Effector CD4-positive, alpha-beta T cell (primary cell): ENCODE results near the gene ZNF264.
"Not testable (repeated sequence)": the region's sequence is repeated elsewhere in the genome, so short reads cannot be mapped to it uniquely, and the experiment has no call there.

Experiments
- DNase-seq: peaks from one replicate; pipeline ENCODE4 v3.0.0-alpha.2; 2020
- total RNA-seq: gene quantifications from one replicate; lab custom pipeline; 2026; lab: John Stamatoyannopoulos, UW

Gene ZNF264
- 82.7 reads per million, percentile 79 among the genes with 10 or more reads in this experiment for total RNA-seq

DNA sequence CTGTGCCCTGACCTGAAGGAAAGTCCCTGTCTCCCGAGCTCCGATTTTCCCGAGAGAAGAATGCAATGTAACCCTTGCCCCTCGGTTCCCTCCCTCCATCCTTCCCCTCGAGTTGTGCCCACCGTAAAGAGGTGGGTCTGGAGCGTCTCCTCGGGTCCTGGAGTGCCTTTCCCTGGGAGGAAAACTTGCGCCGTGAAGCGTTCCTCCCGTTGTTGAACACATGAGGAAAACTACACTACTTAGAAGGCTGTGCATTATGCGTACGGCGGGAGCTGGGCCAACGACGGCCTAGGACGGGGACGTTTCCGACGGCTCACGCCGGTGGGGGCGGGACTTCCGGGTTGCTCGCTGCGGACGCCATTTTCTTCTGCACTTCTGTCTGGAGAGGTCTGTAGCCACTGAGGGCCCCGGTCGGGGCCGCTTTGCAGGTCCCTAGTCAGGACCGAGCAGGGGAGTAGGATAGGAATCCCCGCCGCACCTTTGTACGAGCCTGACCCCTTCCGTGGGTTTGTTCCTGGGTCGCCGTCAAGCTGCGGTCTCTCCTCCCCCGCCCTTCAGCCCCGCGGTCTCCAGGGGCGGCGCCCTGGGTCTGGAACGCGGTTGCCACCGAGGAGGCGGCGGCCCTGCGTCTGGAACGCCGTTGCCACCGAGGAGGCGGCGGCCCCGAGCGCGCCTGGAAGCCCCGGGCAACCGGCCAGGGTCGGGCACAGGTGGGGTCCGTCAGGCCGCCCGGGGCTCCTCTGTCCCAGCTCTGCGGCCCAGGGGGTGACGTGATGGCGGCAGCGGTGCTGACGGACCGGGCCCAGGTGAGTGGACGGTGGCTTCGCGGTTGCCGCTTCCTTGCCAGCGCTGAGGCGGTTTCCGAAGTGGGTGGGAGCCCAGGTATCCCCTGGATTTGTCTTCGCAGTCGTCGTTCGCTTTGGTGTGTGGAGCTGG is at the start of gene ZNF264:
Gene ZNF264 (plus strand): TSS at position 360 of the 936 bp plus-strand sequence. CDS start 414 bp downstream, at position 774.
- peak; percentile 80 for DNase-seq

DNA sequence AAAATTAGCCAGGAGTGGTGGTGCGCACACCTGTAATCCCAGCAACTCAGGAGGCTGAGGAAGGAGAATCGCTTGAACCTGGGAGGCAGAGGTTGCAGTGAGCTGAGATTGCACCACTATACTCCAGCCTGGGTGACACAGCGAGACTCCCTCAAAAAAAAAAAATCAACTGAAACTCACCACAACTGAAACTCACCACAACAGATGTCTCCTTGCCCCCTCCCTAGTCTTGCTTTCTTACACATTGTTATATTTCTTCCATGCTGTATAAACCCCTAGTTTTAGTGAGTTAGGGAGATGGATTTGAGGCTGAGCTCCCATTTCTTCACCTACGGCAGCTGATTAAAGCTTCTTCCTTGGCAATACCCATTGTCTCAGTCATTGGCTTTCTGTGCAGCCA is 49.6 kb upstream of the ZNF264 start:
- DNase-seq: no peak

DNA sequence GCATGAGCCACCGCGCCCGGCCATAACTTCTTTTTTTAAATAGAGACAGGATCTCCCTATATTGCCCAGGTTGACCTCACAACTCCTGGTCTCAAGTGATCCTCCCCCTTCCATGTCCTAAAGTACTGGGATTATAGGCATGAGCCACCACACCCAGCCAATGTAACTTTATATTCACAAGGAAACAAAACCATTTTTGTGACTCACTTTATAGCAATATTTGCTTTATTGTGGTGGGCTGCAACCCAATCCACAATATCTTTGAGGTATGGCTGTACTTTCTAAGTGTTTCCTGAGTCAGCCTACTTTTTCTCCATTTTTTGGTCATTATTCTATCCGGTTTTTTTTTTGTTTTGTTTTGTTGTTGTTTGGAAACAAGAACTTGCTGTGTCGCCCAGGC is 38.4 kb upstream of the ZNF264 start:
- no peak for DNase-seq

DNA sequence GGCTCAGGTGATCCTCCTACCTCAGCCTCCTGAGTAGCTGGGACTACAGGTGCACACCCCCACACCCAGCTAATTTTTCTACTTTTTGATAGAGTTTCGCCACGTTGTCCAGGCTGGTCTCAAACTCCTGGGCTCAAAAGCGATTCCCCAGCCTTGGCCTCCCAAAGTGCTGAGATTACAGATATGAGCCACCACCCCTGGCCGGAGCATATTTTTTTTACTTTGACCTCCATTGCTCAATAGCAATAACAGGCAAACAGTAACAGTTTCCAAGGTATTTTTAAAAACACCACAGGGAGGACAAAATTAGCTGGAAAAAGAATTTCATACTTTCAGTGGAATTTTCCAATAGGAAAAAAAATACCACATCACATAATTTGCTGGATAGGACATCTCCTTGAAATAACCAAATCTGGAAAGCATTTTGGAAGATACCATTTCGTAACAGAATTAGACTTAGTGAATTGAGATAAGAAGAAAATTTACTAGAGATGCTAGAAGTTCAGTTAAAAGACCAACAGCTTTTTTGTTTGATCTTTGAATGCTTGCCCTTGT is 29.2 kb upstream of the ZNF264 start:
- no peak for DNase-seq

DNA sequence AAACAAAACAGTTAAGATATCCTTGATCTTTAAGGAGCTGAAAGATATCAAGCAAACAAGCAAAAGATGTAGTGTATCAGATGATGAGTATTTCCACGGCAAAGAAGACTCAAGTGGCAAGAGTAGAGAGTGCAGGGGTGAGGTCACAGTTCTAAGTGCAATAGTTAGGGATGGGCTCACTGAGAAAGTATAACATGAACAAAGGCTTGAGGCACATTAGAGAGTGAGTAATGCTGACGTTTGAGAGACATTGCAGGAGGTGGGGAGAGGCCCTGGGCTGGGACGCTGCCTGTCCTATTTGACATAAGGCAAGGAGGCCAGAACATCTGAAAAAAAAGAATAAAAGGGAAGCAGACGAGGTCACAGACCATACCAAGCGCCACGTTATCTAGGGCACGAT is 25.5 kb upstream of the ZNF264 start:
- no peak for DNase-seq

DNA sequence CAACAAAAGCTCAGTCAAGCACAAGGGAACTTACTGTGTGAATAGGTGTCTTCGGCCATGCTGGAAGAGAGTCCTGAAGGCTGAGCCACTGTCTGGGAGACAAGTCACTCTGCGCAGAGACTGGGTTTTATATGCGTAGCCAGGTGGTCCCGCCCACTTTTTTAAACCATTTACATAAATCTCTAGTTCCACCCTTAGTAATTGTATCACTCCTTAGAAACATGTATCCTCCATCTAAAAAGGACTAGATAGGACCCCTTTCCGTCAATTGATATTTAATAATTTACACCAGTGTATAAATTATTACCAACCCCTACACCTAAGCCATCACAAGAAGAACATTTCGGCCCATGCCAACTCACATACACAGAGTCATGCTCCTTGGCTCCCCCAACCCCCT is 23.9 kb upstream of the ZNF264 start, which contains the start of gene DUXA:
Gene DUXA (minus strand): TSS at position 101 of the 400 bp plus-strand sequence. CDS start 42 bp downstream, at position 59.
- no peak for DNase-seq

DNA sequence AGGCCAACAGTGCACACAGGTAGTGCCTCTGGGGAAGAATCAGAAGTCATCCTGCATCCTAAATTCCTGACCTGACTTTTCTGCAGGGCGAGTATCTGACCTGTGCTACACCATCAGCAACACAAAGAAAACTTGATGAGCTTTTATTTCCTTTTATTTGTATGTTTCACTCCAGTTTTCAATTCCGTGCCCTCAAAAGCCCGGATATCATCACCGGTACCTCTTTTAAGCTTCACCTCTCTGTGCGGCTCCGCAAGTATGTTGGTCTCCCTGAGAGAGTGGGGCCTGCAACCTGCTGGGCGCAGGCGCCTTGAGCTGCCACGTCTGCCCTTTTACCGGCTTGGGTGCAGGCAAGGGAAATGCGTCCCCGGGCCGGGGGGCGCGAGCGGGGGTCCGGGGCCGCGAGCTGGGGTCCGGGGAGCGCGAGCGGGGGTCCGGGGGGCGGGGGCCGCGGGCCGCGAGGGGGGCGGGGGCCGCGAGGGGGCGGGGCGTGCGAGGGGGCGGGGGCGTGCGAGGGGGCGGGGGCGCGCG is 19.7 kb upstream of the ZNF264 start:
- peak; percentile 18 for DNase-seq

DNA sequence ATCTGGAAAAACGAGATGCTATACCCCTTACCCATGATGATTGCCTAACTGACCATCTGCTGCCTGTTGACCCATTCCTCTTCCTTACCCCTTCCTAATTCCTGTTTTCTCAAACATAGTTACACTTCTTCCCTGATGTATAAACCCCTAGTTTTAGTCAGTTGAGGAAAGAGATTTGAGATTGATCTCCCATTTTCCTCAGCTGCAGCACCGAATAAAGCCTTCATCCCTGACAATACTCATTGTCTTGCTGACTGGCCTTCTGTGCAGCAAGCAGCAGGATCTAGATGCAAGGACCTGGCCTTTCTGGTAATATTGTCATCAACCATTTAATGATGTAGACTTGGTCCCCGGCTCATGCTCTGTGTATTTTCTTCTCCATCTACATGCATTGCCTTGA is 999 bp upstream of the ZNF264 start:
- no peak for DNase-seq

DNA sequence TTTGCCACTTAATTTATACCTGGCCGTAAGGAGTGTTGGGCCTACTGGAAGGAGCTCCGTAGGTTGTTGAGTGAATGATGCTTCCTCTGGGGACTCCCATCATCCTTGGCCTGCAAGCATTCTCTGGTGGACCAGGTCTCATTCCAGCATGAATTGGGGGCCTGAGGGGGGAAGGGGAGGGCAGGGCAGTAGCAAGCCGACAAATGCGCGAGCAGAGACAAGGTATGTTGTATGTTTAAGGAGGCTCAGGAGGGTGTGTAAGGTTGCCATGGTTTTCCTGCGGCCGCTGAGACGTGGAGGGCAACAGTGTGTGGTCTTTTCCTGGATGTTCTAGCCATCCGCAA is 749 bp downstream of the ZNF264 start:
- DNase-seq: no peak

DNA sequence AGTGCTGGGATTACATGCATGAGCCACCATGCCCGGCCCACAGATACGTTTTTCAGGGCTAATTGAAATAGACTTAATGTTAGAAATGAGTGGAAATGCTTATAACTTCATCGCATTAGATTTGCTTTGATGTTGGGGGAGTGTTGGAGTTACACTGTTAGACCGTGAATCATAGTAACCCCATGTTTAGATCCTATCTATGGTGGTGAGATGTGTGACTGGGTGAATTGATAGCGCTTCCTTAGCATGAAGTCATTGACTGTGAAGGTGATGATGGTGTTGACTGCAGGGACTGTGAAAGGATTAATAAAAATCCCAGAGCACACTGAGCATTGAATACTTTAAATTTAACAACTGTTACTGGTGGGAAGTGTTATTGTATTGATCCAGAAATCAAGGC is 1.7 kb downstream of the ZNF264 start:
- no peak for DNase-seq

DNA sequence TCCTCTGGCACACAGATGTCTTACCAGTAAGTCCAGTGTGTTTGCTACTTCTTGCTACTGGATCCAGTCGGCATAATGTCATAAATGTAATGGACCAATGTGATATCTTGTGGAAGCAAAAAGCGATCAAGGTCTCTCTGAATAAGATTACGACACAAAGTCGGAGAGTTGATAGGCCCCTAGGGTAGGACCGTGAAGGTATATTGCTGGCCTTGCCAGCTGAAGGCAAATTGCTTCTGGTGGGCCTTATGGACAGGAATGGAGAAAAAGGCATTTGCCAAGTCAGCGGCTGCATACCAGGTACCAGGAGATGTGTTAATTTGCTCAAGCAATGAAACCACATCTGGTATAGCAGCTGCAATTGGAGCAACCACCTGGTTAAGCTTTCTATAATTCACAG is 6.6 kb downstream of the ZNF264 start:
- DNase-seq: not testable (repeated sequence)

DNA sequence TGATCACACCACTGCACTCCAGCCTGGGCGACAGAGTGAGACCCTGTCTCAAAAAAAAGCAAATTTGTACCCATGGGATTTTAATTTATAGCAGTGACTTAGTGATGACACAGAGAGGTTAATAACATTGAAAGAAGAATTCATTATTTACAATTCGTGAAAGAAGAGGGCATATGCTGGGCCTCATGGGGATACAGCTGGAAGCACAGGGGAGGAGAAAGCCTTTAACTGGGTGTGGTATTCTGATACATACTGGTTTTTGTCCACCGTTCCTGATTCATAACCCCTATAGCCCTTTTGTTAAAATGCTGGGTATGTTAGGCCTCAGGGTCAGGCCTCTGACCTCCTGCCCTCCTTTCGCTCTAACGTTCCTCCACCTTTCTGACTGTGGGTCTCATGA is 10.9 kb downstream of the ZNF264 start:
- DNase-seq: no peak

DNA sequence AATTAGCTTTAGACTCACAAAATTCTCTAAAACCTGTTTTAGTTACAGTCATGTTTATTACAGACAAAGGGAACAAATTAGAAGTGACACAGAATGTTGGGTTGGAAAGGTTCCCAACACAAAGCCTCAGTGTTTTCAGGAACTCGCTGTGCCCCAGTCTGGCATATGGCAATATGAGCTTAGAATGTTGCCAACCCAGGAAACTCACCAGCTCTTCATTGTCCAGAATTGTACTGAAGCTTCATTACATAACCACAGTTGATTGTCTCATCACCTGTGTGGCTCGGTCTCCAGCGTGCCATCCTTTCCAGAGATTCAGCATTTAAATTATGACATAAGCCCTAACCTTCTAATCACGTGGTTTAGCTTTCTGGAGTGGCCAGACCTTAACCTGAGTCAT is 19.1 kb downstream of the ZNF264 start:
- no peak for DNase-seq

DNA sequence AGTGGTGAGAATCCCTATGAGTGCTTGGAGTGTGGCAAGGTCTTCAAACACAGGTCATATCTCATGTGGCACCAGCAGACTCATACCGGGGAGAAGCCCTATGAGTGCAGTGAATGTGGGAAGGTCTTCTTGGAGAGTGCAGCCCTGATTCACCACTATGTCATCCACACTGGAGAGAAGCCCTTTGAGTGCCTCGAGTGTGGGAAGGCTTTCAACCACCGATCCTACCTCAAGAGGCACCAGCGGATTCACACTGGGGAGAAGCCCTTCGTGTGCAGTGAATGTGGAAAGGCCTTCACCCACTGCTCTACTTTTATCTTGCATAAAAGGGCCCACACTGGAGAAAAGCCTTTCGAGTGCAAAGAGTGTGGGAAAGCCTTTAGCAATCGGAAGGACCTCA is 20.8 kb downstream of the ZNF264 start:
- DNase-seq: no peak

DNA sequence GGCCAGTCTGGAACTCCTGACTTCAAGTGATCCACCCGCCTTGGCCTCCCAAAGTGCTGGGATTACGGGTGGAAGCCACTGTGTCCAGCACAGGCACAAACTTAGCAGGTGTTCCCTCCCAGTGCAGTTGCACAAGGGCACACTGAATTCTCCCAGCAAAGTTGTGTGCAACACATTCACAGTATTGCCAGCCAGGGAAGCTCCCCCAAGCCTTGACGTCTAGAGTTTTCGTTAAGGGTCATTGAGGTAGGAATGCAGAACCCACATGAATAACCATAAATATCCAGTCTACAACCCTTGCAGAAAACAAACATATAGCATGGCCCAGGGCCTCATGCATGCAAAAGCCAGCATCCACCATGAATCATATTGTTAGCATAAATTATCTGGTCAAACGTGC is 36.2 kb downstream of the ZNF264 start:
- DNase-seq: no peak

DNA sequence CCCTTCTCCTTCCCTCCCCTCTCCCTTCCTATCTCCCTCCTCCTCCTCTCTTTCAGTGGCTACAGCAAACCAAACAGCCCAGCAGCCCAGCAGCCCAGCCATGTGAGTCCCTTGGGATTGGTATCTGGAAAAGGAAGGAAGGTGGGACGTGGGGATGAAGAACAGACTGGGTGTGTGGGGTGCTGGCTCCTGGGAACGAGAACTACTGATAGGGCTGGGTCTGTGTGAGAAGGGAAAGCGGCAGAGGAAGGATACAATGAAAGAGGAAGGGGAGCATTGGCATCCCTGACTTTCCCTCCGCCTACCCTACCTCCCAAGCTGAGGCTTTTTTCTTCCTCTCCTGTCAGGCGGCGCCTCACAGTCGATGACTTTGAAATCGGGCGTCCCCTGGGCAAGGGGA is 40.4 kb downstream of the ZNF264 start:
- no peak for DNase-seq

DNA sequence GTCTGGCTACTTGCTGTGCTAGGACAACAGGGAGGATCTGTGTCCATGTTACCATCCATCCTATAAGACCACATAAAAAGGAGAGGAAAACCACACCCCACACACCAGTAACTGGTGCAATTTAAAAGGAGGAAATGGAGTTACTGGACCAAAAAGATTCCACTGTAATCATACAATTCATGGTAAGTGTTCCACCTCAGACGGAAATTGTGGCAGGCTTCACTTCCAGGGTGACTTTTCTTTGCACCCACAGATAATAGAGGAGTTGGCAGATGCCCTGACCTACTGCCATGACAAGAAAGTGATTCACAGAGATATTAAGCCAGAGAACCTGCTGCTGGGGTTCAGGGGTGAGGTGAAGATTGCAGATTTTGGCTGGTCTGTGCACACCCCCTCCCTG is 41.9 kb downstream of the ZNF264 start:
- no peak for DNase-seq

DNA sequence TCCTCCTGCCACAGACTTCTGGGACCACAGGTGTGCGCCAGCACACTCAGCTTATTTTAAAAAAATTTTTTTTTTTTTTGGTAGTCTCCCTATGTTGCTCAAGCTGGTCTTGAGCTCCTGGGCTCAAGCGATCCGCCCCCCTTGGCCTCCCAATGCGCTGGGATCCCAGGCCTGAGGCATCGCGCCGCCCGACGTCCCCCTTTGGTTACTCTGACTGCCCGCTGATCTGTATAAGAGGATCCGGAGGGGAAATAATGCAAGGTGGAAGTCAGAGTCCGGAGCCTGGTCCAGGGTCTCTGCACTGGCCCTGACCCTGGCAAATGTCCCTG is 48.6 kb downstream of the ZNF264 start:
- no peak for DNase-seq

DNA sequence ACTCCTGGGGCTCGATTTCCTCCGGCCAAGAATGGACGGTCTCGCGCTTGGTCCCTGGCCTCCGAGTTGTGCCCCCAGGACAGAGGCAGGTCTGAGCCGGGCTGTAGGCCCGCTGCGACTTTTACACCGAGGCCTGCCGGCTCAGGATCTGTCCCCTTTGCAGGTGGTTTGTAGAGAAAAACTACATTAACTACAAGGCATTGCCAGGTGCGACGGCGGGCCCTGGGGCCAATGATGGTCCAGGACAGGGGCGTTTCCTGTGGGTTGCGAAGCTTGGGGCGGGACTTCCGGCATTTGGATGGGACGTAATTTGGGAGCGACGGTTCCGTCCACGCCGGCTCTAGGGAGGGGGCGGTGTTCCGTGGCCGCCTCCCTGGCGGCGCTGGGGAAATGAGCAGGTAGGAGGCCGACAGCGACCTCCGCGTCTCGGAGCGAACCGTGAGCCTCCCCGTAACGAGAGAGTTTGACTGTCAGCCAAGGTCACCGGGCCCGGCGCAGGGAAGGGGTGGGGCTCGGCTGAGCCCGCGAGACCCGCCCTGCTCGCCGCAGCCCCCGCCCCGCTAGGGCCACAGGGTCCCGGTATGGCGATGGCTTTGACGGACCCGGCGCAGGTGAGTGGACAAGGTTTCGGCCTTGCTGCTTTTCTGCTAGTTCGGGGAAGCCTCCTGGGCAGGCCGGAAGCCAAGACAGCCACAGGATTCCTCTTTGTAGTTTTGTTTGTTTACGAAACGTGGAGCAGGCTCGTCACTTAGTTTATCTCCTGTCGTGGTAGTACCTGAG is 49.2 kb downstream of the ZNF264 start, which contains the start of gene ZNF805:
Gene ZNF805 (plus strand): TSS at position 322 of the 780 bp plus-strand sequence. CDS start 260 bp downstream, at position 582.
- peak; percentile 94 for DNase-seq

DNA sequence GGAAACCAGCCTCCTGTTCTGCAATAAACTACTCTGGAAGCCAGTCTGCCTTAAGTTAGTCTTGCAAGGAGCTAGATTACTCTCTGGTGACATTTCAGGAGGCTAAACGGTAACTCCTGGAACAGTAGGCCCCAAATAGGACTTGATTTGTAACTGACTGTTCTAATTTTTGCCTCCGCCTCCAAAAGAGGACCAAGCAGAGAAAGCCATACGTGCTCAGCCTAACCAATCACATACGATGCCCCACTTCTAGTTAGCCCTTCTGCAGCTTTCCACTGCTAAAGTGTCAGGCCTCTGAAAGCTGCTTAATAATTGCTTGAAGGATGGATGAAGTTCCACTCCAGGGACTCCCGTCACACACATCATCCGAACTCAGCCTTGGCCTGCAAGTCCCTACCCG is 49.9 kb downstream of the ZNF264 start:
- DNase-seq: no peak

DNA sequence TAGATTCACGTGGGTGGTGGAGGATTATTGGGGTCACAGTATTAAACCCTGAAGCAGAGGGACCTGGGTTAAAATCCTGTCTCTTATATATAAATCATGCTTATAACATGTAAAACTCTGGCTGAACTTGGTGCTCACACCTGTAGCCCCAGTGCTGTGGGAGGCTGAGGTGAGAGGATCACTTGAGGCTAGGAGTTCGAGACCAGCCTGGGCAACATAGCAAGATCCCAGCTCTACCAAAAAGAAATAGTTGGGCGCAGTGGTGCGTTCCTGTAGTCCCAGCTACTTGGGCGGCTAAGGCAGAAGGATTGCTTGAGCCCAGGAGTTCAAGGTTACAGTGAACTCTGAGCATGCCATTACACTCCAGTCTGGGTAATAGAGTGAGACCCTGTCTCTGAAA is 51.5 kb downstream of the ZNF264 start:
- no peak for DNase-seq

DNA sequence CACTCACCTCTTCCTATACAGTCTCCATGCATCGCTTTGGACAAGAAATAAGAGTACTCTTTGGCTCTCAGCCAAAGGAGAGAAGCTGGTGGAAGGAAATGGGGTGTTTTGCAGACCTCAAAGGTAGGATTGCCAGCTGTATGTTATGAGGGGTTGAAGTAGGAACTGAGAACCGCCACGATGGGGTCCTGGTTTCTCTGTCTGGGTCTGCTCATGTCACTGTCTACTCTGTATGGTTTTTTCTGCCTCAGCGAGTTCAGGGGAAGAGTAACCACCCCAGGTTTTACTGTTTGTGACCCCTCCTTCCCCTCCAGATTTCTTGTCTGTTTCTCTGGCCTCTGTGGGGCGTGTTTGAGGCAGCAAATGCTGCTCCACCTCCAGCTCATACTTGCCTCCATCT is 53.2 kb downstream of the ZNF264 start:
- no peak for DNase-seq

DNA sequence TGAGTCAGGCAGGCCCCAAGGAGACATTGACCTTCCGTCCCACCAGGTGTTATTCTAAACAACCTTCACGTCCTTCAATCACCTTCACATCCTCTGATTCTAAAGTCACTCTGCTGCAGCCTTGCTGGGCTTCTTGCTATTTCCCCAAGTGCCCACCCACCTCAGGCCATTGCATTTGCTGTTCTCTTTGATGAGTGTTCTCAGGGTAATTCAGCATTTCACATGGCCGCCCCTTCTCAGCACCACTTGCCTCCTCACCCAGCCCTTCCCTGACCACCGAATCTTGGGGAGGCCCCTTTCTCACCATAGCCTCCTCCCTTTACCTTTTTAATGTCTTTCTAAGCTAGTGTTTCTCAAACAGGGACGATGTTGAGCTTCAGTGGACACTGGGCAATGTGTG is 53.8 kb downstream of the ZNF264 start:
- no peak for DNase-seq
